Measurements from ENCODE around the gene HUNK.

Gene HUNK

GRCh38 chr21:31897311-31897710, 24.5 kb downstream of the HUNK start:
- H3K4me3 ChIP-seq (ENCODE audit: low read depth, low read length) = no peak overlapping the region
- in situ Hi-C loops (cut with HindIII; ENCODE audit: low sequenced_read_pairs) = no loop called here
- no peak for TF ChIP-seq CTCF (IDR thresholded peaks at IDR 0.05; ENCODE audit: low read depth, low read length, missing control alignments)
- no peak for DNase-seq (ENCODE audit: low read depth)

- in situ Hi-C loops (cut with HindIII; ENCODE audit: low sequenced_read_pairs) = no loop called here
- no peak for DNase-seq (ENCODE audit: low read depth)
- TF ChIP-seq CTCF (IDR thresholded peaks at IDR 0.05; ENCODE audit: low read depth, low read length, missing control alignments) = no peak
- no peak overlapping the region for H3K4me3 ChIP-seq (ENCODE audit: low read depth, low read length)
These were observed 26.3 kb downstream of the HUNK start for GRCh38 chr21:31898933-31899630.

- no peak overlapping the region for H3K4me3 ChIP-seq (ENCODE audit: low read depth, low read length)
- TF ChIP-seq CTCF (IDR thresholded peaks at IDR 0.05; ENCODE audit: low read depth, low read length, missing control alignments) = no peak
- DNase-seq (ENCODE audit: low read depth) = no peak
- in situ Hi-C loops (cut with HindIII; ENCODE audit: low sequenced_read_pairs) = no loop called here
These were observed 27.5 kb downstream of the HUNK start for GRCh38 chr21:31900121-31900895.

GRCh38 chr21:31901315-31901714, 28.5 kb downstream of the HUNK start:
- no peak for DNase-seq (ENCODE audit: low read depth)
- in situ Hi-C loops (cut with HindIII; ENCODE audit: low sequenced_read_pairs) = no loop called here
- no peak overlapping the region for H3K4me3 ChIP-seq (ENCODE audit: low read depth, low read length)
- TF ChIP-seq CTCF (IDR thresholded peaks at IDR 0.05; ENCODE audit: low read depth, low read length, missing control alignments) = no peak

- no peak for TF ChIP-seq CTCF (IDR thresholded peaks at IDR 0.05; ENCODE audit: low read depth, low read length, missing control alignments)
- in situ Hi-C loops (cut with HindIII; ENCODE audit: low sequenced_read_pairs) = no loop called here
- DNase-seq (ENCODE audit: low read depth) = no peak
These were observed 29.6 kb downstream of the HUNK start for GRCh38 chr21:31902438-31902837.

GRCh38 chr21:31903896-31904295, 31.1 kb downstream of the HUNK start:
- no peak for TF ChIP-seq CTCF (IDR thresholded peaks at IDR 0.05; ENCODE audit: low read depth, low read length, missing control alignments)
- in situ Hi-C loops (cut with HindIII; ENCODE audit: low sequenced_read_pairs) = no loop called here
- H3K4me3 ChIP-seq (ENCODE audit: low read depth, low read length) = no peak overlapping the region
- no peak for DNase-seq (ENCODE audit: low read depth)

More at GRCh38 chr21:31902438-31902837, 29.6 kb downstream of the HUNK start:
- no peak overlapping the region for H3K4me3 ChIP-seq (ENCODE audit: low read depth, low read length)

Measured in astrocyte of the cerebellum (primary cell).